Ammon's horn (tissue), 1 donor: ENCODE data around the gene CDH22.
A peak's percentile ranks its signal among the peaks of the same experiment; 100 is the strongest.

Source experiments
- DNase-seq: peaks from one replicate; pipeline ENCODE4 v3.0.0-alpha.2; 2016; ENCODE audit warnings: low spot score

CDH22 gene

GRCh38 chr20:46214824-46215488 is 93.3 kb downstream of the CDH22 start:
- peak; percentile 29 for DNase-seq

- no peak for DNase-seq
Measured at GRCh38 chr20:46213946-46214823, 94.1 kb downstream of the CDH22 start.

GRCh38 chr20:46212876-46213275 is 95.4 kb downstream of the CDH22 start:
- no peak for DNase-seq

DNA sequence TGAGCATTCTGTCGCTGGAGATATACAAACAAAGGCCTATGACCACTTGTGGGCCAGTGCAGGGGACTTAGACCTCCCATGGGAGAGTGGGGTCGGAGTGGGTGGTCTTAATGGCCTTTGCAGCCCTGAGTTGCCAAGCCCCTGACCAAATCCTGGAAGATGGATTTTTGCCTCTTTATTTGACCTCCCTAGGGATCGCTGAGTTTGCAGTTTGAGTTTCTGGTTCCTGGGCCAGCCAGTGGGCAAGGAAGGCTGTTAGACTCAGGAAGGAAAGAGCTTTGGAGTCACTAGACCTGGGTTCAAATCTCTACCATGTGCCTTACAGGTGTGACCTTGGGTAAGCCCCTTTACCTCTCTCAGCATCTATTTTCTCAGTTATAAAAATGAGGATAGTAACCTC is 96.0 kb downstream of the CDH22 start:
- DNase-seq, result no peak

DNA sequence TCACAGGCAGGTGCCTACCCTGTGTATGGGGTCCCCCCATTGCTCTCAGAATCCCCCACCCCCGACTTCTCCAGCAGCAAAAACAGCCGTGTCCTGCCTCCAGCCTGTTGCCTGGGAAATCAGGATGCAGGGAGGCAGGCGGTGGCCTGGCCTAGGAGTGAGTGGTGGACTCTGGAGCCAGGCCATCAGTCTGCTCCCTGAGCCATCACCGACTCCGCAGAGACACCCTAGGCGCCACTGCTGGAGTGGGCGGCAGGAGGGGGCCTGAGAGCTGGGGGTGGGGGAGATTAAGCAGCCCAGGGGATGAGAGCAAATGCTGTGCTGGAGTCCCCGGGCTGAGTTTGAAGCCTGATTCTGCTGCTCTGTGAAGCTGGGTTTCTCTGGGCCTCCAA is 97.0 kb downstream of the CDH22 start:
- DNase-seq, result no peak

GRCh38 chr20:46210672-46211330 is 97.5 kb downstream of the CDH22 start:
- DNase-seq, result no peak

DNA sequence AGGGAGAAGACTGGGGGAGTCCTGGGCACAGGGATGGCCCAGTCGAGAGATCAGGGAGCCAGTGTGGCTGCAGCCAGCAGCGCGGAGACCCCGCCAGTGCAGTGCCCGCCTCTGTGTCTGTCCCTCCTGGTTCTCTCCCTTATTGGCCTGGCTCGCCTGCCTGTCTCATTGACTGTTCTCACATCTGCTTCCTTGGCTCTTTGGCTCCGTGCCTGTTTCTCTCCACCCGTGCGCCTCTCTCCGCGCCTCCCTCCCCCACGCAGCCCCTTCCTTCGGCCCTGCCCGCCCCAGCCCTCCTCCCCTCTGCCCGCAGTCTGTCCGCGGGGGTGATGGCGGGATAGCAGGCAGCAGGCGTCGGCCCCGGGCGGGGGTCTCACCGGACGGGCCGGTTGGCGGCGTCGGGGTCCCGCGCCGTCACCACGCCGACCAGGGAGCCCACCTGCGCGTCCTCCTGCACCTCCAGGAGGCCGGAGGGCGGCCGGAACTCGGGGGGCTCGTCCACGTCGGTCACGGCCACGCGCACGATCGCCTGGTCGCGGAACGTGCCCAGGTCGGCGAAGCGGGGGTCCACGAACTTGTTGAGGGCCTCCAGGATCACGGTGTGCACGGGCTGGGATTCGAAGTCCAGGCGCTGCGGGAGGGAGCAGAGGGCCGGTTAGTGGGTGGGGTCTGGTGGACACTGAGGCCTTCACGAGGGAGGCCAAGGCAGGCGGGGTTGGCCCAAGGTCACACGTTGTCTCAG is 98.2 kb downstream of the CDH22 start:
- DNase-seq, result peak; percentile 31

DNA sequence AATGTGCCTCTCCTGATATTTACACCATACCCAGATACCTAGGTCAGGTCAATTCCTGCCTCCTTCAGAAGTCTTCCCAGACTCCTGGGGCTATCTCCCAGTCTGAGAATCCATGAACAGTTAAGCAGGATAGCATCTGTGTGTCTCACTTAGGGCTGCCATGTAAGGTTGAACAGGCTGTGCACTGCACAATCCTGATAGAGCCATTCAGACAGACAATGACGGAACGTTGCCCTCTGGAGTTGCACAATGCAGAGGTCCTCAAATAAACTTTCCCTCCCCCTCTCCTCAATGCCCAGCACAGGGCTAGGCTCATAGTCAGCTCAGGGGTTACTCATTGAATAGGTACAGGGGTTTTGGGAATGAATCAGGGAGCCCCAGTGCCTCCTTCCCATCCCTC is 100.5 kb downstream of the CDH22 start:
- no peak for DNase-seq

GRCh38 chr20:46206992-46207549 is 101.2 kb downstream of the CDH22 start:
- DNase-seq, result no peak

- peak; percentile 72 for DNase-seq
Measured at GRCh38 chr20:46206025-46206424, 102.3 kb downstream of the CDH22 start.

DNA sequence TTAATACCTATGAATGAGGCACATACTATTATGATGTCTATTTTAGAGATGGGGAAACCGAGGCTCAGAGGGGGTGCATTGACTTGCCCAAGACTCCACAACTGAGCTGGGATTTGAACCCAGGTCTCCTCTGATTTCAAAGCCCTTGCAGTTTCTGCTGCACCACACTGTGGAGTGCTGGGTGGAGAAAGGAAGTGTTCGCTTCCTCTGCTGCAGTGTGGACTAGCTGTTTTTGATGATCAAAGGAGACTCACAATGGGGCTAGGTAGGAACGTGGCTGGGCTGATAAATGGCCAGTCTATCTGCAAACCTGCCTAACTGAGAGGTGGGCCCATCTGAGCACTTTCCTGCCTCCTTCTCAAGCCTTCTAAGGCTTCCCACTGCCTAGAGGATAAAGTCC is 102.9 kb downstream of the CDH22 start:
- no peak for DNase-seq

DNA sequence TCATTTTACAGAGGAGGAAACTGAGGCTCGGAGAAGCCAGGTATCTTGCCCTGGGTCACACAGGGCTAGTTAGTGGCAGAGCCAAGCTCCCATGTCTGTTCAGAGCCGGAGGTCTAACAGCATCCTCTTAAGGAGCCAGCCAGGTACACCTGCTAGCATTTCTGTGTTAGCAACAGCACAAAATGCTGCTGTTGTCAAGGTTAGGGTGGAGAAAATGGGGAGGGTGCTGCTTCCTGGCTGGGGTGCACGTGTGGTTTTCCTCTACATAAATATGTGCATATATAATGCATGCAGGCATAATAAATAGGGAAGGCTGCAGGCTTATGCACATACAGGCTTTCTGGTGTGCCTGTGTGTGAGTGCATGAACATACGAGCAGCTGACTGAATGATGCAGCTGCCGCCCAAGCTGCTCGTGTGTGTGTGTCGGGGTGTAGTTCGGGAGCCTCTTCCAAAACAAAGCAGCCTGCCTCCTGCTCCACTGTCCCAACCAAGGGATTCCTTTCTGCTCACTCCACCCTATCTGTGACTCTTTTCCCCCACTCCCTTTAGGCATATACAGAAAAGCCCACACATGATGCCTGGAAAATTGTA is 103.6 kb downstream of the CDH22 start:
- peak; percentile 49 for DNase-seq

DNA sequence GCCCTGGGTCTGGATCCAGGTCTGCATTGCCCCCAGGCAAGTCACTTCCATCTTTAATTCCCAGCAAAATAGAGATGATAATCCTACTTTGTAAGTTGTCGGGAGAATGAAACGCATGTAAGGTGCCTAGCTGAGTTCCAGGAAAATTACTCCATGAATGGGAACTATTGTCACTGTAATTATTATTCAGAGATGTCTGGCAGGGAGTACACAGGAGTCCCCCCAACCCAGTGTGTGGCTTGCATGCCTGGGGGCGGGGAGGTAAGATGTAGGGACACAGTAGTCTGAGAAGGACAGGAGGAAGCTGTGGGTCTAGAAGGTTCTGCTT is 104.8 kb downstream of the CDH22 start:
- no peak for DNase-seq

DNA sequence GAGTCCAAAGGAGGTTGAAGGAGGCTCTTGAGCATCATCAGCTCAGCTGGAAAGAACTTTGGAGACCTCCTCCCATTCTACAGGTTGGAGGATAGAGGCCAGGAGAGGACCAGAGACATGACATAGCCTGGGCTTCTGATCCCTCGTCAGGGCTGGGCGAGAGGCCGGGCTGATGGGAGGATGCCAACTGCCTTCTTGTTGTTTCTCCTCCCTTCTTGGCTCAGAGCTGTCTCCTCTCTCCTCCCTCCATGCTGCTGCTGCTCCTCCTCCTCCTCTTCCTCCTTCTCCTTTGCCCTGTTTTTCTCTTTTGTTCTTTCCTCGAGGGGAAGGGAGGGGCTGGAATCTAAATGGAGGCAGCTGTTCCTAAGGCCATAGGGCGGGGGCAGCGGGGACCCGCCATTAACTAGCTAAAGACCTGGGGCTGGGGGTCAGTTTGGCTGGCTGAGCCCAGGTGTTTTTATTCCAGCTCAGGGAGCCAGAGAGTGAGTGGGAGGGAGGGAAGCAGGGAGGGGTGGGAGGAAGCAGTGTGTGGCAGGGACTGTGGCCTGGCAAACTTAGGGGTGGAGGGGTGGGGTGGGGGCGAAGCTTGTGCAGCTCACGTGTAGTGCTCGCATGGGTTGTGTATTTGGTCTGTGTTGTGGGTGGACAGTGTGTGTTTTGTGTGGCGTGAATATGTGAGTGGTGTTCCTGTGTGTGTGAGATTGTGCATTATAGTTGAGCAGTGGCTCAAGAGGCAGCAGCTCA is 105.4 kb downstream of the CDH22 start:
- peak; percentile 53 for DNase-seq

- peak; percentile 57 for DNase-seq
Measured at GRCh38 chr20:46200582-46201570, 107.4 kb downstream of the CDH22 start.

DNA sequence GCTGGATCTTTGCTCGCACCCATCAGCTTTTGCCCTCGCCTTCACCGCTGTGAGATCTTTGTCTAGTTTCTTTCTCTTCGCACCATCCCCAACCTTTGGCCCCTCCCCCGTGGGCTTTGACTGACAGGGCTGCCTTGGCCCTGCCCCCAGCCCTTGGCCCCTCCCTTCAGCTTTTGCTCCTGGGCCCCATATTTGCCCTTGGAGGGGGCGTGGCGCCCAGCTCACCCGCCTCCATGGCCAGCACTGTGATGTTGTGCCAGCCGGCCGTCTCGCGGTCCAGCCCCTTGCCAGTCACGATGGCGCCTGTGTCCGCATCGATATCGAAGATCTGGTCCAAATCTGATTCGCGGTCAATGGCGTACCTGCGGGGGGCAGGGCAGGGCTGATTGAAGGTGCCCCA is 109.1 kb downstream of the CDH22 start:
- no peak for DNase-seq

- no peak for DNase-seq
Measured at GRCh38 chr20:46196990-46197389, 111.3 kb downstream of the CDH22 start.

GRCh38 chr20:46195264-46196036 is 112.8 kb downstream of the CDH22 start:
- no peak for DNase-seq

DNA sequence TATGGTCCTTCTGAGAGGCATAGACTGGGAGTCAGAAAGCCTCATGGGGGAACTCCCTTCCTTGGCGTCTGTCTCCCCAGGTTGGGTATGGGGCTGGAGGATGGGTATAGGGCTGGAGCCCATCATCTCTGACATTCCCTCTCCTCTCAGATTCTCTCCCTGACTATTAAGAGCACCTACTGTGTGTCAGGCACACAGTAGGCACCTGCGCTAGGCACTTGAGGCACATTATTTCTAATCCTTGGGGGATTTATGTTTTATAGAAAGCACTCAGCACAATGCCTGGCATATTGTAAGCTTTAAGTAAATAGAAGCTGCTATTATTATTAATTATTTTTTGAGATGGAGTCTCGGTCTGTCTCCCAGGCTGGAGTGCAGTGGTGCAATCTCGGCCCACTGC is 113.9 kb downstream of the CDH22 start:
- DNase-seq, result no peak
